Activated CD8-positive, alpha-beta memory T cell treated with anti-CD3 and anti-CD28 coated beads, Interleukin-2, amount 50 U/mL, for 24 hours (primary cell): Measurements from ENCODE around the gene HORMAD2.
"Not testable (repeated sequence)": the region's sequence is repeated elsewhere in the genome, so short reads cannot be mapped to it uniquely, and the experiment has no call there.

Source experiments
- DNase-seq: peaks from one replicate; pipeline ENCODE4 v3.0.0-alpha.2; 2020; ENCODE audit errors: extremely low read depth

The HORMAD2 gene

DNA sequence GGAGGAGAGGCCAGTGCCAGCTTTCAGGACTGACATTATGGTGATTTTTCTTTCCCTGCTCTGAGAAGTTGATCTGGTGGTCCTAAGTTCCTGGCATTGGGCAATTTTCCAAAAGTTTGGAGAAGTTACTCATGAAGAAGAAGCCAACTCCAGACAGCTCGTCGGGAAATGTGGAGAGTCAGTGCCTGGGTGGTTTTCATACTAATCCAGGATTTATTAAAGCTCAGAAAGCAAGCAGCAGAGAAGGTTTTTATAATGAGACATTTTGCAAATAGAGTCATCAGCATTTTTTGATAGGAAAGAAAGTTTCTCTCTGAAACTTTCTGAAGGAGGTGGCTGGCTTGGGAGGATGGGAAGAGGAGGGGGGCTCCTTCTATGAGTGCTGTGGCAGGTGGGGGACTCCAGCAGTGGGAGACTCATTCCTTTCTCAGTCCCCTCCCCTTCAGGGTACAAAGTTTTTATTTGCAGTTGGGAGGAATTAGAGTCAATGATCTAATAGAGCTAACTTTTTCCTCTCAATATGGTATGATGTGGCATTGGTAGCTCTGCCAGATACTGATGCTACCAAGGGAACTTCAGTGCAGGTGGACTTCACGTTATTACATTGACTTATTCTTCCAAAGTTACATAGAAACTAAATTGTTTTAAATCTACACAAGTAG, 110.9 kb downstream of the HORMAD2 start:
- DNase-seq: no peak

DNA sequence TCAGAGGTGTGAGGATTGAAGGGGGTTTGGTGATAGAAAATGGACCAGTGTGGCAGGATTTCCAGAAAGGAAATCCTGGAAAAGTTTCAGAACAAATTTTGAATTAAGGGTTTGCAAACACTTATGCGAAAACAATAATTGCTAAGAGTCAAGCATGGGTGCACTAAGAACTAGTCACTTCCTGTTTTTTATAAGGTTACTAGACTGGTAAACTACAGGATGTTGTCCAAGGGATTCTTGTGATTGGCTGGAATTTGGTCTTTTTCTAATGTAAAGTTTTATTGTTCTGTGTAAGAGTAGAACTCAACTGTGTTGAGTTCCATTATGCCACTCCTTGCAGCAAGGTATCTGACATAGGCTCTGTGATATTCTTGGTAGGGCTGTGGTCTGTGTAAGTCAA, 112.2 kb downstream of the HORMAD2 start:
- no peak for DNase-seq

DNA sequence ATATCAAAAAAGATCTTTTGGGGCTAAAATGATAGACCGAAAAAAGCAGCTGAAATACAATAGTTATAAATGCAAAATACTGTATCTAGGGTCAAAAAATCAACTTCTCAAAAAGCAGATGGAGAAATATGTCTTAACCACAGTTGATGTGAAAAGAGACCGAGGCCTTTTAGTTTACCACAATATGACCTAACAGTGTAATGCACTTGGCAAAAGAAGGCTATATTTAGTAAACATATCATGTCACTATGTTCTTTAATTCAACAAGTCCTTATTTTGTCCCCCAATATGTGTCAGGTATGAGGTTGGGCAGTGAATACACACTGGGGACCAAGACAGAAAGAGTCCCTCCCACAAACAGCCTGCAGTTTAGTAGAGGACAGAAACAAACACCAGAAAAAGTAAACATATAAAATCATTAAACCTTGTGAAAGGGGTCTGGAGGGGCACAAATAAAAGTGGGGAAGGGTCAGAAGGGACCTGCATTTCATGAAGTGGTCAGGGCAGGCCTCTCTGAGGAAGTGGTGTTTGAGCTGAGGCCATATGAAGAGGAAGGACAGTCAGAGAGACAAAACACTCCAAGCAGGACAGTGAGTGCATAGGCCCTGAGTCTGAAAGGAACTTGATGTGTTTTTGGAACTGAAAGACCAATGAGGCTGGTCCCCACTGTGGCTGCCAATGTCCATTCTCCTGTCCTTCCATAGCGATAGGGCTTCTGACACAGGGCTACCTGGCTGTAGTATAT, 112.9 kb downstream of the HORMAD2 start:
- no peak for DNase-seq

DNA sequence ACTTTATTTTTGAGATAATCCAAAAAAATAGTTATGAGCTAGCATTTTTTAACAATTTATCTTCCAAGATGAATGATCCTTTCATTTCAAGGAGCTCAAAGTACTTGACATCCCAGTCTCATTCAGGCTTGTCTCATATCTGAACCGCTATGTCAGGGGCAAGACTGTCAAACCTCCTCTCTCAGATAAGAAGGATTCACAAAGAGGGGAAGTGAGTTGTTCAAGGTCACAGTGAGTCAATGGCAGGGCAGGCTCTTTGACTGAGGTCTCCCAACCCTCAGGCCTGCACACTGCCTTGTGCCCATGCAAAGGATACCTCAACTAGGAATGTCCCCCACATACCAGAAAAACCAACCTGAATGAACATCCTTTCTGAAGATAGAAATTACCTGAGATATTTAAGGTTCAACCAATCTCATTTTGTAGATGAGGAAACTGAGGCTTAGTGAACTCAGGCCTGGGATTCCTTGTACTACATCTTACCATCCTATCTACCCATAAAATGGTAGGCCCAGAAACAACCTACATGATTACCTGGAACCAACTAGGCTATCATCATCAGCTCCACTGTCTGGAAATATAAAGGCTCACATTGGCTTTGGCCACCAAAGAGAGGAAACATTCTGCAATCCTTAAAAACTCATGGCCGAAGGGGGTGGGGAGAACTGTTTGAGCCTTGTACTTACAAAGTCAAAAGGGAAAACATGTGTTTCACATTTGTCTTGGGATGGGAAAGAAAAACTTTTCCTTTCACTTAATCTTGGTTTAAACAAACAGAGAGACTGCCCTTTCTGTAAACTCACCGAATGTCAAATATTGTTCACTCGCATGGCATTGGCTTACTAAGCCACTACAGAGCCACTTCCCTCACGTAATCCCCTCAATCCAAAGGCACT, 115.2 kb downstream of the HORMAD2 start:
- no peak for DNase-seq

DNA sequence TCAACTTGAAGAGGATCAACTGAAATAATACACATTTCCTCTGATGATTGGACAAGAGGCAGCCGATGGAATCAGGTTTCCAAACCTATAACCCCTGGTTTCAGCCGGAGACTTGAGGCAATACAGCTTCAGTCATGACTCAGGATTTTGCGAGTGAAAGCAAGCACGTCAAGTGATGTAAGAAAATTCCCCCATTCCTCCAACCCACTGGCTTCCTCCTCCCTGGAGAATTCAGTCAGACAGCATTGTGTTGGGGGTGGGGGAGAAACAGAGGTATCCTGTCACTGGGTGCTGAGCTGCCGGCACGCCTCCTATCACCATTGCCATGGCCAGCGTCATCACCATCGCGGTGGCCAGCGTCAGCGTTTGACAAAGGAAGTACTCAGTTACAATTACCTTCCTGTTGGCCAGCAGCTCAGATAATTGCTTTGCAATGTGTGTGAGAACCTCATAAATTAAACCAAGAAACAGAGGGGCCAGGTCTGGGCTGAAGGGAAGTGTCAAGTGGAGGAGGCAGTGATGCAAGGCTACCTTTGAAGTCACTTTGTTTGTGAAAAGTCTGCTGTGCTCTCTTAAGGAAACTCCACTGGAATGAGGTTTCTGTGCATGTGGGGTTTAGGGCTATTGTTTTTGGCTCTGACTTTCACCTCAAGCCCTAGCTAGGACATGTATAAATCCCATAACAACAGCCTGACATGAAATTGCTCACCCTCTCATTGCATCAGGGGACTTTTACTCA, 116.0 kb downstream of the HORMAD2 start:
- DNase-seq: no peak

DNA sequence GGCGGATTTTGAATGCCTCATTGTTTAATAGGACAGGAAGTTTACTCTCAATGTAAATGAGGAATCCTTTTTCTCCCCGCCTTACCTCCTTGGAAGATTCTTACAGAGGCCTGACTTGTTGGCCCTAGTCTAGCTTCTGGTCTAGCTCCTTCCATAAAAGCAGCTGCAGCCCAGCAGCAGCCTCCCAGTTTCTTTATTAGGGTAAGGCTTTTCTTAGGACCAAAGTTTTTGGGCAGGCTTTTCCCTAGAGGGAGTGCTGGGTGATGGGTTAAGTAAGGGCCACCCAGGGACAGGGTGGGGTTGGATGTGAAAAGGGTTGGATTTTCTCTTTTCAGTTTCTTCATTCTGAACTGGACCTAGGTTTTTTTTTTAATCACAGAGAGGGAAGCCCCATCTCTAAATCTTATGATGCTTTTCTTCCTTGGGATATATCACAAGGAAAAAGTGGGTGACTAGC, 116.6 kb downstream of the HORMAD2 start:
- DNase-seq: no peak

DNA sequence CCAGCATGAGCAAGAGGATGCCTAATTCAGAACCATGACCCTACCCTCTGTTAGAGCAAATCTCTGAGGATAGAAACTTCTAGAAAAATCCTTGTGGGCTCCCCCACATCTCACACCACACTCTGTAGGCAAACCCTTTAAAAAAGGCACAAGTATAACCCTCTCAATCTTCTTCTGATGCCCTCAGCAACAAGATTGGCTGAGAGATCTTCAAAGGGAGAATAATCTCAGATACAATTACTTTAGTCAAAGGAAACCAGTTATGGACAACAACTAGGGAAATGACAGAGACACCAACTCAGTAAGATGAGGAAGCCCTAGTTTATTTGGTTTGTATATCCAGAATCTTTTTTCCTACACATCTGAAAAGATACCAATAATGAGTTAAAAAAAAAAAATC, 117.1 kb downstream of the HORMAD2 start:
- DNase-seq: no peak

DNA sequence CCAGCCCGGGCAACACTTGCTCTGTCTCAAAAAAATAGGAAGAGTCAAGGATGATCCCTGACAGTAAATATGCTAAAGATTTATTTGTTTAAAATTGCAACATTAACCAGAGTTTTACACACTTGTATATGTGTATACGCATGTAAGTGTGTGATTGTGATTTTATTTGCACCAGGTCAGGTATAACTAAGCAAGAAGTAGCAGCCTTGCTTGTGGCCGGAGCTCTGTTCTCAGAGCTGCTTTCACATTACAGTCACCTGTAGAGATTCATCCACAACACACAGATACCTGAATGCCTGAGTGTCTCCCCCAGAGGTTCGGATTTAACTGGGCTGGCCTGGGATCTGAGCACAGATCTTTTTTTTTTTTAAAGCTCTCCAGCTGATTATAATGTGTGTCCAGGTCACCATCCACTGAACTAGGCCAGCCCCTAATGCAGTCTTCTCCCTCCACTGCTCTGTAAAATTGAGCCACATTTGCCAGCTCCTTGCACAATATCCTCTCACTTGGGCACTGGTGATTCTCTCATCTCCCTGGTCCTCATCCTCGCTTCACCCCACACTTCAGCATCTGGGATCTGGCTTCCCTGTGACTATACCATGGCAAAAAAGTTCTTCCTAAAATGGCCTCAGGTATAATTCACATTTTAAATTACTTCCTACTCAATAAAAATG, 118.0 kb downstream of the HORMAD2 start:
- no peak for DNase-seq

DNA sequence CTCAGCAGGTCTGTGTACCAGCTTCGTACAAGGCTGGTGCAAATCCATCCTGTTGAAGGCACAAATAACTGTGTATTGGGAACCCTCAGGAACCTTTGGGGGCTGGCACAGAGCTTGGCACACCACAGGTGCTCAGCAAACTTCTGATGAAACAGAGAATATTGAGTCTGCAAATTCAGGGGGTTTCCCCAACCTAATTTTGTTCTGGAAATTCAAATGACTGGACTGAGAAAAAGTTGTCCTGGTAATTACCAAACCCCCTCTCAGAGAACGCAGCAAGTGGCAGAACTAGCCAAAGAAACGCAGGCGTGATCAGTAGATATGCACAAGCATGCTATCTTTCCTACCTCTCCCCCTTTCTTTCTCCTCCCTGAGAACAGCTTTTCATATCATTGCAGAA, 118.7 kb downstream of the HORMAD2 start:
- DNase-seq: no peak

DNA sequence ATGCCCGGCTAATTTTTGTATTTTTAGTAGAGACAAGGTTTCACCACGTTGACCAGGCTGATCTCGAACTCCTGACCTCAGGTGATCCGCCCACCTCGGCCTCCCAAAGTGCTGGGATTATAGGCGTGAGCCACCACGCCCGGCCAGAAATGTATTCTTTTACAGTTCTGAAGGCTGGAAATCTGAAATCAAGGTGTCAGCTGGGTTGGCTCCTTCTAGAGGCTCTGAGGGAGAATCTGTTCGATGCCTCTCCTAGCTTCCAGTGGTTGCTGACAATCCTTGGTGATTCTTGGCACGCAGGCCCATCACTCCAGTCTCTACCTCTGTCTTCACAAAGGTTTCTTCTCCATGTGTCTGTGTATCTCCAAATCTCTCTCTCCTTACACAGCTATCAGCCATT, 120.6 kb downstream of the HORMAD2 start:
- not testable (repeated sequence) for DNase-seq

DNA sequence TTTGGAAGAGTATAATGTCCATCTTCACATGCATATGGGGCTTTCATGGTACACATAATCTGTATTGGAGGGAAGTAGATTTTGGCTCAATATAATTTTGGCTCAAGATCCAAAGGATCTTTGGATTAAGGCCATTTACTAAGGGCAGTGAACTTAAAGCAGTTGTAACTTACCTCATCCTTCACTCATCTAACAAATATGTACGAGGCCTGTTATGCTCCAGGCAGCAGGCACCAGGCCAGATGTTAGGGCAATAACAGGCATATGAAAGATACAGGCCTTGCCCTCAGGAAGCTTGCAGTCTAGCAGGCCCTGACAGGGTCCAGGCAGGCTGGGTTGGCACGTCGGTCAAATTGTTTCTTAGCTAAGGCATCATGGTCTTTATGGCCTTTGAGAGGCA, 121.7 kb downstream of the HORMAD2 start:
- no peak for DNase-seq

DNA sequence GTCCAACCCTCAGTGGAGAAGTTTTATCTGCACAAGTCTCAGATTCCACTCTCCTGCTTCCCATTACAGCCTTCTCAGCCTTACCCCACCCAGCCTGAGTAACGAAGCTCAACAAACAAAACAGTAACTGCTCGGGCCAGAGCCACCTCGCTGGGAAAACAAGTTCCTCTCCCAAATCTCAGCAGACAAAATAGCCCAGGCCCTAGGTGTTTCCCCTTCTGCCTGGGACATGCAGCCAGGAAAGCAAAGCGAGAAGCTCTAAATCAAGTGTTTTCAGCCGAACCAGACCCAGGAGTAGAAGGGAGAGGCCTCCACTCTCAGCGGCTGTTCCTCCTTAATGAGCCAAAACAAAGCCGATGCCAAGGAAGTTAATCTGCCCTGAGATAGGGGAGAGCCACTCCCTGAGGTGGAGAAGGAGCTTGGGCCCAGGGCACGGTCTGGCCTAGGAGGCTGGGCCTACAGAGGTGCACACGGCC, 122.3 kb downstream of the HORMAD2 start:
- DNase-seq: no peak

DNA sequence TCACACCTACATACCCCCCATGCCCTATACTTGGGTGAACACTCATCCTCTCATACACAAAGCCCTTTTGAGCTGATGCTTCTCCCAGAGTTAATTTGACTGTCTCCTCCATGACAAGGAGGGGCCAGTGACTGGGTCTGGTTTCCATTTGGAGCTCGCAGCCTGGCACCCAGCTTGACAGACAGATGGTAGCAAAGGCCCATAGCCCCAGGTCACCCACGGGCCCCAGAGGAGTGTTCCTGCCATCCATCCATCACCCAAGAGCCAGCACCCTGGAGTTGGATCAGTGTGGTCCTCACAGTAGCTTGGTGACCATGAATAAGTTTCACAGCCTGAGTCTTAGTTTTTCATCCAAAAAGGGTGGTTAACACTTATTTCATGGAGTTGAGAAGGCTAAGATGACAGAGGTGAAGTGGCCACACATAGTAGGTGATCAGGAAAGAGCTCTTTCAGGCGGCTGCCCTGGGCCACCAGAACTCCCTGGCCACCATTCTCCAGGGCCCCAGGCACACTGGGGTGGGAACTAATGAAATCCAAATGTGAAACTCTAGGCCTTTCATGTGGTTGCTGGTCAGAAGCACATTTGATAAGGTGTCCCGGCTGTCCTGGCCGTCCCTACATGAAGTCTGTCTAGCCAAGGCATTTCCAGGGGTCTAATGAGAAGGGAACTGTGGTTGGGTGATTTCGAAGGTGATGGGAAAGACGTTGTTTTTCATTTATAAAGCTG, 123.9 kb downstream of the HORMAD2 start:
- no peak for DNase-seq

DNA sequence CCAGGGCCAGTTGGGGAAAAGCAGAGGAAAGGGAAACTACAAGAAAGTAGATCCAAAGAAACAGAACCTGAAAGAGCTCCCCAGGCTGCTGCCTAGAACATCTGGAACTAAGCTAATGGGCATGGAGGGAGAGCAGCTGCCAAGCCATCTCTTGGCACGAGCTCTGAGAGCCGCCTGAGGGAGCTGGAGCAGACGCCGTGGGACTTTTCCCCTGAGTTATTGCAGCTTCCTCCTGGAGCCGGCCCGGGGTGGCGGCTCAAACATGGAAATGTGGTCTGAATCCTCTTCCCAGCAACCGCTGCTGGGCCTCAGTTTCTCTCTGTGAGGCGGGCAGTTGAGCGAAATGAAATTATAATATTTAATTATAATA, 124.5 kb downstream of the HORMAD2 start:
- no peak for DNase-seq

DNA sequence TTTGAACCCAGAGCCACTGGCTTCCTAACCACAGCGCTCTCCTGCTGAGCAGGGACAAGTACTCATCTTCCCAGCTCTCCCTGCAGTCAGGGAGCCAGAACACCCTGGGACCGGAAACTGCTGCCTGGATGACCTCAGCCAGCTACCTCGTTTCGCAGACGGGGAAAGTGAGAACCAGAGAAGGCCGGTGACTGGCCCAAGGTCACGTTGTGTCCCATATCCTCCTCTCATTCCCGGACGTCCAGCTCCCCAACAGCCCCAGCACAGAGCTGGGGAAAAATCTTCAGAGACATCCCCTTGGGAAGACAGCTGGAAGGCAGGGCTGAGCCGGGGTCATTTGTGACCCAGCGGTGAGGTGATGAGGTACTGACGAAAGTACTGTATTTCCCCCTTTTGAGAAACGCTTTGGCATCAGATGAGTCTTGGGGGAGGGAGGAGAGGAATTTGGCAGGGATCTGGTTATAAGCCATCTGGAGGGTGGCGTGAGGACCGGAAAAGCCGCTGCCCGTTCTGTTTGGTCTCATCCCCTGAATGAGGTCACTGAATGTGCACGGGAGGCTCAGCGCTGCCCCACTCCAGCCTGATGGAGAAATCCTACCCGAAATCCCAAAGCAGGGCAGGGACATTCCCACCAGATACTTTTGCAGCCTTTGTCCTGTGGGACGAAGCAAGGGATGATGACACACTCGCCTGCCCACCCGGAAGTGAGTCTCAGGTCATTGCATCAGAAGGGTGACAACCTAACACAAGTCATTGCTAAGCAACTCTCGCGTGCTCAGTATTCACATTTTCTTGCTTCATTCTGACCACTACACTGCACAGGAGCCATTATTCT, 125.2 kb downstream of the HORMAD2 start:
- no peak for DNase-seq

DNA sequence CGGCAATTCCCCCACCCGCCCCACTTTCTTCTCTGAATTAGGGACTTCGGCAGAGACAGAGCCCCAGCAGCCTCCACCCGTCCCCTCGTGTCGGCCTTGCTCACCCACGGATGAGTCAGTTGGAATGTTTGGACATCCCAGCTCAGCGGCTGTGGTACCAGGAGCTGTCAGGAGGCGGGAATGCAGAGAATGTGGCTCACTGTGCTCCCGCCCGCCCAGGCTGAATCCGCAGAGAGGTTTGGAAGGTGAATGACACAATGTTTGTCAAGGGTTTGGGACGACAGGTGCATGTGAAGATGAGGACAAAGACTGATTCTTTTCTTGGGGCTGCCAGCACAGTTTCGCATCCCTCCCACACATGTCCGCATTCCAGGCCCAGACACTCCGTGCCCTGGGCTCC, 126.7 kb downstream of the HORMAD2 start:
- DNase-seq: no peak

DNA sequence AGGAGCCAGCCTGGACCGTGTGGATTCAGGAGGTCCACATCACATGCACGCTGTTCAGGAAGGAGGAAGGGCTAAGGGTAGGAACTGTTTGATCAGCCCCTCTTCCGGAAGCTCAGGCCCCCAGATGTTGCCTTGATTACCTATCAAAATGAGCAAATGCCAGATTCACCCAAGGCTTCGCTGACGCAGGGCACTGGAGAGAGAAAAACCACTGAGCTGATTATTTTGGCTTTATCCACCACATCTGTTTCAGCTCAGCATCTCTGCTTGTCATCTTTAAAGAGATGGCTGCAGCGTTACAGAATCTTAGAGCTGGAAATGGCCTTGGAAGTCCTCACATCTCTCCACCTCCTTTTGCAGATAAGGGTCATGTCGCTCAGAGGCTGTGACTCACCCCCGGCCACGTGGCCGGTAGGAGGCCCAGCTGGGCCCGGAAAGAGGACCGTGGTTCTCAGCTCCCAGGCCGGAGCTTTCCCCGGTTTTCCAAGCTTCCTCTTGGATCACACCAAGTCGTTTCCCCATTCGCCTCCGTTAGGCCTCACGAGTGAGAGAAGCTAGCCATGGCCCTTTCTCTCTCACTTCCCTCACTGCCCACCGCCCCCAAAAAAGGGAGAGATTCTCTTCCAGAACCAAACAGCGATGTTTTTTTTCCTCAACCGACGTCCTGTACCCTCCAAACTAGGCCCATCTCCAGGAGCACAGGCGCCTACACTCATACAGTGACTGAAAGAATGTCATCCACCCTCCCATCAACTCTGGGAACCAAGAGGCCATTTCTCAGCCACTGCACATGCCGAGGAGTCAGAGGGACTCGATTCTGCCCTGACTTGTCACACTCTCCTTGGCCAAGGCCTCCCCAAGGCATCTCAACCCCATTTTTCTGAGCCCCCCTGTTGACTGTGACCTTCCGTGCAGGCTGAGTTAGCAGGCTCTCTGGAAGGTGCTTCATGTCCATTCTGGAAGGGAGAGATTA, 128.7 kb downstream of the HORMAD2 start:
- no peak for DNase-seq

DNA sequence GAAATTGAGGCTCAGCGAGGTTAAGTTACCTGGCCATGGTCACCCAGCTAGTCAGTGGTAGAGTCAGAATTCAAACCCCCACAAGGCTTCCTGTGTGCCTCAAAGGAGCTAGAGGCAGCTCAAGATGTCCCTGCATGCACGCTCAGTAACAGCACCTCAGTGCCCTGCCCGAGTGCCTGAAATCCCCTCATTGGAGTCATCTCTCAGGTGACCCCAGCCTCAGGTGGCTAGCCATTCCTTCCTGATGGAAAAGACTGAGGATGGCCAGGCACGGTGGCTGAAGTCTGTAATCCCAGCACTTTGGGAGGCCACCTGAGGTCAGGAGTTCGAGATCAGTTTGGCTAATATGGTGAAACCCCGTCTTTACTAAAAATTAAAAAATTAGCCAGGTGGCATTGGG, 129.4 kb downstream of the HORMAD2 start:
- DNase-seq: no peak
